ENCODE data around the gene IPPK.
"Not testable (repeated sequence)": the region's sequence is repeated elsewhere in the genome, so short reads cannot be mapped to it uniquely, and the experiment has no call there.

IPPK gene

GRCh38 chr9:92612292-92612691, 57.6 kb downstream of the IPPK start:
- DNase-seq: no peak

GRCh38 chr9:92611621-92612285, 58.2 kb downstream of the IPPK start:
- DNase-seq: no peak

GRCh38 chr9:92610470-92611420, 59.2 kb downstream of the IPPK start:
- DNase-seq: no peak

GRCh38 chr9:92608909-92609445, 61.0 kb downstream of the IPPK start:
- DNase-seq: no peak

GRCh38 chr9:92608241-92608908, 61.6 kb downstream of the IPPK start:
- no peak for DNase-seq

- peak; percentile 55 for DNase-seq
Observed at GRCh38 chr9:92607773-92608172, 62.2 kb downstream of the IPPK start.

- DNase-seq: no peak
Observed at GRCh38 chr9:92607088-92607487, 62.8 kb downstream of the IPPK start.

GRCh38 chr9:92605224-92605623, 64.7 kb downstream of the IPPK start:
- no peak for DNase-seq

GRCh38 chr9:92603990-92604389, 65.9 kb downstream of the IPPK start:
- no peak for DNase-seq

- no peak for DNase-seq
Observed at GRCh38 chr9:92603100-92603499, 66.8 kb downstream of the IPPK start.

- no peak for DNase-seq
Observed at GRCh38 chr9:92602413-92602812, 67.5 kb downstream of the IPPK start.

- no peak for DNase-seq
Observed at GRCh38 chr9:92601451-92601850, 68.5 kb downstream of the IPPK start.

- DNase-seq: no peak
Observed at GRCh38 chr9:92600462-92601261, 69.3 kb downstream of the IPPK start.

- DNase-seq: no peak
Observed at GRCh38 chr9:92599938-92600461, 69.9 kb downstream of the IPPK start.

- no peak for DNase-seq
Observed at GRCh38 chr9:92598382-92598781, 71.5 kb downstream of the IPPK start.

GRCh38 chr9:92595930-92596329, 74.0 kb downstream of the IPPK start:
- no peak for DNase-seq

- DNase-seq: not testable (repeated sequence)
Observed at GRCh38 chr9:92595075-92595474, 74.9 kb downstream of the IPPK start.

- no peak for DNase-seq
Observed at GRCh38 chr9:92592946-92593861, 76.7 kb downstream of the IPPK start.

GRCh38 chr9:92592537-92592936, 77.4 kb downstream of the IPPK start:
- no peak for DNase-seq

GRCh38 chr9:92590377-92590776, 79.6 kb downstream of the IPPK start:
- no peak for DNase-seq

- no peak for DNase-seq
Observed at GRCh38 chr9:92589923-92590322, 80.0 kb downstream of the IPPK start.
